NCI-H2227 treated with DMSO at 0.1 percent for 48 hours (cell line): ENCODE data around the gene AKR1B15.
A peak's percentile ranks its signal among the peaks of the same experiment; 100 is the strongest.
"Not testable (repeated sequence)": the region's sequence is repeated elsewhere in the genome, so short reads cannot be mapped to it uniquely, and the experiment has no call there.

ENCODE experiments used
- DNase-seq: peaks from one replicate; lab custom pipeline; 2025; lab: John Stamatoyannopoulos, UW

Gene AKR1B15

GRCh38 chr7:134548877-134549276 is at the start of gene AKR1B15:
TSS of gene AKR1B15 (plus strand) at chr7:134549110. CDS start at chr7:134564620, 15,510 bp downstream.
- DNase-seq, result no peak

GRCh38 chr7:134500406-134500805 is 48.5 kb upstream of the AKR1B15 start:
- DNase-seq, result no peak

GRCh38 chr7:134500982-134501381 is 47.9 kb upstream of the AKR1B15 start:
- DNase-seq, result no peak

GRCh38 chr7:134502463-134503371 is 46.2 kb upstream of the AKR1B15 start:
- DNase-seq, result no peak

- no peak for DNase-seq
Observed at GRCh38 chr7:134504660-134505164, 44.2 kb upstream of the AKR1B15 start.

- DNase-seq, result no peak
Observed at GRCh38 chr7:134505856-134506255, 43.1 kb upstream of the AKR1B15 start.

GRCh38 chr7:134509010-134509409 is 39.9 kb upstream of the AKR1B15 start:
- no peak for DNase-seq

GRCh38 chr7:134510646-134511045 is 38.3 kb upstream of the AKR1B15 start:
- DNase-seq, result no peak

GRCh38 chr7:134512271-134512670 is 36.6 kb upstream of the AKR1B15 start:
- DNase-seq, result no peak

- peak; percentile 11 for DNase-seq
Observed at GRCh38 chr7:134513169-134513752, 35.6 kb upstream of the AKR1B15 start.

- DNase-seq, result no peak
Observed at GRCh38 chr7:134514106-134514505, 34.8 kb upstream of the AKR1B15 start.

GRCh38 chr7:134514663-134515062 is 34.2 kb upstream of the AKR1B15 start:
- DNase-seq, result peak; percentile 61

- no peak for DNase-seq
Observed at GRCh38 chr7:134515569-134516468, 33.1 kb upstream of the AKR1B15 start.

- DNase-seq, result no peak
Observed at GRCh38 chr7:134520130-134520529, 28.8 kb upstream of the AKR1B15 start.

- no peak for DNase-seq
Observed at GRCh38 chr7:134522601-134523000, 26.3 kb upstream of the AKR1B15 start.

GRCh38 chr7:134525449-134525848 is 23.5 kb upstream of the AKR1B15 start:
- not testable (repeated sequence) for DNase-seq

- not testable (repeated sequence) for DNase-seq
Observed at GRCh38 chr7:134526552-134527248, 22.2 kb upstream of the AKR1B15 start.

- no peak for DNase-seq
Observed at GRCh38 chr7:134527979-134528371, 20.9 kb upstream of the AKR1B15 start.

GRCh38 chr7:134528749-134529148 is 20.2 kb upstream of the AKR1B15 start:
- DNase-seq, result no peak

- DNase-seq, result no peak
Observed at GRCh38 chr7:134530460-134530859, 18.4 kb upstream of the AKR1B15 start.

GRCh38 chr7:134532180-134532953 is 16.5 kb upstream of the AKR1B15 start:
- no peak for DNase-seq
